Measurements from ENCODE around the gene CENPK. TPM values are rescaled to one million over a fixed set of nuclear protein-coding genes. Genes with fewer than 3 reads are reported as not detected.

The CENPK gene
- total and polyA plus RNA-seq, 2 experiments from 2014 or later = 17.2 to 23.9 TPM

DNA sequence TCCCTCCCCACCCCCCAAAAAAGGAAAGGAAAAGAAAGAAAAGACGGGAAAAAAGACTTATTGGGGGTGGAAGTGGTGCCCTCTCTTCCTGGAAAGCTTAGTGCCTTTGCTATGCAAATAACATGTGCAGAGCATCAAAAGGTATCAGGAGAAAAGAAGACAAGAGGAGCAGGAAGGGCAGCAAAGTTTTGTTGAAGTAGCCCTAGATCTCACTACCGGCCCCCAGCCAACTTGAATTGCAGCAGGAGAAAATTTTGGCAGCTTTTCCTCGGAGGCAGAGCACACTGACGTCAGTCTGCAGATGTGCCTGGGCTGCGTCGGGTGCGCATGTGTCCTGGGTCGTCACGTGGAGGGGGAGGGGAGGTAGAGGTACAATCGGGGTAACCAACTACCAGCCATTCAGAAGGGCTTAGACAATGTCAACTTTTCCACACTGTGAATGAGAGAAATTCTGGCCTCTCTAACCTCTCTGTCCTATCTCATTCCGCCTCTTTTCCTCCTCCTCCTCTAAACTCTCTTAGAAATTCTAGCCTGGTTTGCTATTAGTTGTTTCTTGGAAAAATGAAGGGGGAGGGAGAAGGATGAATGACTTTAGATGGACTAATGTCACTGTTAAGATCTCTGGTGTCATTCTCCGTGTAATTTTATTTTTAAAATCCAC, 81.2 kb downstream of the CENPK start, which contains the start of gene ADAMTS6:
TSS of gene ADAMTS6 (minus strand) at position 286 of the 661 bp plus-strand sequence. CDS start 8,247 bp downstream, outside the sequence.
- Histone ChIP-seq H3K27ac (peak within 1 kb of the TSS; percentile 96), H3K4me3 (peak within 1 kb of the TSS; percentile 99), H3K79me2 (ENCODE audit: insufficient read depth) (peaks cover 48% of the 10 kb centered on the region), H3K9me3 (ENCODE audit: low read depth) (no peaks in the 10 kb centered on the region), H3K36me3 (ENCODE audit: low read depth) (no peaks in the 10 kb centered on the region), H3K9ac (peak within 1 kb of the TSS; percentile 92), H3K27me3 (replicated peaks; ENCODE audit: insufficient read depth) (no peaks in the 10 kb centered on the region), H4K20me1 (ENCODE audit: insufficient read depth) (no peaks in the 10 kb centered on the region), H2AFZ (peak within 1 kb of the TSS; percentile 77), H3K9me2 (ENCODE audit: insufficient read depth) (no peaks in the 10 kb centered on the region), H3F3A (ENCODE audit: insufficient read depth) (peaks cover 44% of the 10 kb centered on the region), H3K4me2 (ENCODE audit: unreplicated experiment) (peak within 1 kb of the TSS; percentile 100), H3K4me1 (ENCODE audit: insufficient read depth) (peaks cover 32% of the 10 kb centered on the region)
- WGBS, 2 experiments (ENCODE audit: low coverage in 1 of 2, low lambda C conversion rate in 2 of 2, missing lambda C conversion rate in 2 of 2) = 0 to 1% methylated on average over 12 of the region's 12 CpGs
- in situ Hi-C loops (cut with MboI) = loop anchor here (5.0 to 25.0 kb wide), 4 partner anchors 387 to 844 kb away; no protein-coding TSS in a partner anchor
- peak; percentile 100 for DNase-seq
- TF ChIP-seq EZH2 (IDR thresholded peaks at IDR 0.05; ENCODE audit: insufficient read depth, poor library complexity, severe bottlenecking) (no peak), EZH2phosphoT487 (IDR thresholded peaks at IDR 0.05; ENCODE audit: insufficient read depth, low read depth) (no peak)

DNA sequence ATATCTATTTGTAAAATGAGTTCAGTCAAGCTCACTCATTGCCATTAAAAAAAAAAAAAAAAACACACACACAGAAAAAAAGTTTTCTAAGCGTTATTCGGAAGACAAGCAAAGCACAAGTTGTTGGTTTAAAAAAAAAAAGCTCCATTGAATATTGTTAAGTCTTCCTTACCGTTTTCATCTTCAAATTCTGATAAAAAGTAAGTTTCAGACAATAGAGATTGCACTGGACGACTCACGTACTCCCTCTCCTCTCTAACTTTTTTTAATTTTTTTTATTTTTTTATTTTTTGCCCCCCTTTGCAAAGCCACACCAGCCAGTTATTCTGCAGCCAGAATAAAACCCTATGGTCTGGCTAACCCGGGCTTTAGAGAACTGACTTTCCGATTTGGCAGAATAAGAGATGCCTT, 81.8 kb downstream of the CENPK start:
- Histone ChIP-seq H3K9me2 (ENCODE audit: insufficient read depth) (no peaks in the 10 kb centered on the region), H3K36me3 (ENCODE audit: low read depth) (no peaks in the 10 kb centered on the region), H3K27ac (peak overlapping the region; percentile 96), H3K9me3 (ENCODE audit: low read depth) (no peaks in the 10 kb centered on the region), H3K9ac (peak overlapping the region; percentile 92), H2AFZ (peak overlapping the region; percentile 67), H3F3A (ENCODE audit: insufficient read depth) (peaks cover 44% of the 10 kb centered on the region), H3K27me3 (replicated peaks; ENCODE audit: insufficient read depth) (no peaks in the 10 kb centered on the region), H3K4me2 (ENCODE audit: unreplicated experiment) (peak overlapping the region; percentile 100), H4K20me1 (ENCODE audit: insufficient read depth) (no peaks in the 10 kb centered on the region), H3K79me2 (ENCODE audit: insufficient read depth) (peaks cover 54% of the 10 kb centered on the region), H3K4me3 (peak overlapping the region; percentile 99), H3K4me1 (ENCODE audit: insufficient read depth) (peaks cover 32% of the 10 kb centered on the region)
- no peak for TF ChIP-seq EZH2phosphoT487 (IDR thresholded peaks at IDR 0.05; ENCODE audit: insufficient read depth, low read depth)
- no peak for TF ChIP-seq EZH2 (IDR thresholded peaks at IDR 0.05; ENCODE audit: insufficient read depth, poor library complexity, severe bottlenecking)
- WGBS, 2 experiments (ENCODE audit: low coverage in 1 of 2, low lambda C conversion rate in 2 of 2, missing lambda C conversion rate in 2 of 2) = 0 to 1% methylated on average over 7 of the region's 7 CpGs
- DNase-seq = peak; percentile 44
- in situ Hi-C loops (cut with MboI) = loop anchor here (5.0 to 25.0 kb wide), 4 partner anchors 386 to 844 kb away; no protein-coding TSS in a partner anchor

DNA sequence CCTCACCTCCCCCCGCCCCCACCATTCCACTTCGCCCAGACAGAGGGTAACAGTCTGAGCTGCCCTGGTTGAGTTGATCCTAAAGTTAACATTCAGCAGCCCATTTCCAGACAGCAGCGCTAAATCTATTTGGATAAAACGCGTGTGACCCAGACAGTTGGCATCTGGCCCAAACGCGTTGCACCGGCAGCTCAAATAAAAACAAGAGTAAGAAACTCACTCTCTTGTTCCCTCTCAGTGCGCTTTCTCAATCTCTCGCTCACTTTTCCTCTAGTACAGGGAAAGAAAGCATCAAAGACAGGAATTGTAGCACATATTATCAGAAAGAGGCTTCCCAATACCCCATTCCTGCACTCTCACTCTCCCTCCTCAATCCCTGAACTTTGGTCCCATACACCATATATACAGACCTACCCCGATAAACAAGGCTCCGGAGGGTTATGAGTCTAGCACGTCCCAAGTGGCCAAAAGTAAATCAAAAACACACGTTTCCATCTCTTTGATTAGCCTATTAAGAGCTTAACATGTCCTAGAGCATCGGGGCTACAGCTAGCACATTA, 82.6 kb downstream of the CENPK start:
- Histone ChIP-seq H3K4me3 (peak overlapping the region; percentile 99), H3K79me2 (ENCODE audit: insufficient read depth) (peaks cover 62% of the 10 kb centered on the region), H3K27ac (peak overlapping the region; percentile 96), H3K36me3 (ENCODE audit: low read depth) (no peaks in the 10 kb centered on the region), H3K4me1 (ENCODE audit: insufficient read depth) (peaks cover 33% of the 10 kb centered on the region), H3K9ac (peak overlapping the region; percentile 92), H3K4me2 (ENCODE audit: unreplicated experiment) (peak overlapping the region; percentile 100), H3K9me3 (ENCODE audit: low read depth) (no peaks in the 10 kb centered on the region), H4K20me1 (ENCODE audit: insufficient read depth) (no peaks in the 10 kb centered on the region), H3K9me2 (ENCODE audit: insufficient read depth) (no peaks in the 10 kb centered on the region), H3K27me3 (replicated peaks; ENCODE audit: insufficient read depth) (no peaks in the 10 kb centered on the region), H3F3A (ENCODE audit: insufficient read depth) (peaks cover 44% of the 10 kb centered on the region), H2AFZ (peak overlapping the region; percentile 67)
- in situ Hi-C loops (cut with MboI) = loop anchor here (5.0 to 25.0 kb wide), 4 partner anchors 386 to 843 kb away; no protein-coding TSS in a partner anchor
- TF ChIP-seq EZH2 (IDR thresholded peaks at IDR 0.05; ENCODE audit: insufficient read depth, poor library complexity, severe bottlenecking) (no peak), EZH2phosphoT487 (IDR thresholded peaks at IDR 0.05; ENCODE audit: insufficient read depth, low read depth) (no peak)
- DNase-seq = peak; percentile 84
- 0 to 1% methylated on average over 15 of the region's 15 CpGs for WGBS, 2 experiments (ENCODE audit: low coverage in 1 of 2, low lambda C conversion rate in 2 of 2, missing lambda C conversion rate in 2 of 2)

DNA sequence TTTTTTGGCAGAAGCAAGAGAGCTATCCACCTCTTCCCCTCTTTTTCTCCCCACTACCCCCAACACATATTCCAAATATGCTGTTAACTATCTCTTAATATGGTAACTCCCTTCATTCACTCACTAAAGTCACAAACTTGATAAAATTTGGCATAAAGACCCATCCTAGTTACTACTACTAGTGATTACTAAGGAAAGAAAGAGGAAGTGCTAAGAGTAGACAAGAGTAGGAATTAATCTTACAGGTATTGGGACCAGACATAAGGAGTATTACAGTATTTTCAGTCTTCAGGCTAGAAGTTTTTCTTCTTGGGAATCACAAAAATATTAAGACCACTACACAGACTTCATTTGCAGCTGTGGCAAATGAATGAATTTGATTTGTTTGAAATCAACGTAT, 83.4 kb downstream of the CENPK start:
- H3K27me3 ChIP-seq (replicated peaks; ENCODE audit: insufficient read depth) = no peaks in the 10 kb centered on the region
- no peaks in the 10 kb centered on the region for H3K9me2 ChIP-seq (ENCODE audit: insufficient read depth)
- H3F3A ChIP-seq (ENCODE audit: insufficient read depth) = peaks cover 44% of the 10 kb centered on the region
- TF ChIP-seq EZH2 (IDR thresholded peaks at IDR 0.05; ENCODE audit: insufficient read depth, poor library complexity, severe bottlenecking) (no peak), EZH2phosphoT487 (IDR thresholded peaks at IDR 0.05; ENCODE audit: insufficient read depth, low read depth) (no peak)
- 0% methylated on average over 1 of the region's 1 CpG for WGBS, 2 experiments (ENCODE audit: low coverage in 1 of 2, low lambda C conversion rate in 2 of 2, missing lambda C conversion rate in 2 of 2)
- no peaks in the 10 kb centered on the region for H3K36me3 ChIP-seq (ENCODE audit: low read depth)
- in situ Hi-C loops (cut with MboI) = loop anchor here (25.0 kb wide), 1 partner anchor 842 kb away; no protein-coding TSS in a partner anchor
- H4K20me1 ChIP-seq (ENCODE audit: insufficient read depth) = no peaks in the 10 kb centered on the region
- peak overlapping the region; percentile 67; the same call in 1 of the 2 replicates for H2AFZ ChIP-seq
- H3K27ac ChIP-seq = peak overlapping the region; percentile 96
- DNase-seq = no peak
- peak overlapping the region; percentile 92 for H3K9ac ChIP-seq
- peak overlapping the region; percentile 100 for H3K4me2 ChIP-seq (ENCODE audit: unreplicated experiment)
- no peaks in the 10 kb centered on the region for H3K9me3 ChIP-seq (ENCODE audit: low read depth)
- H3K4me1 ChIP-seq (ENCODE audit: insufficient read depth) = peaks cover 42% of the 10 kb centered on the region
- H3K79me2 ChIP-seq (ENCODE audit: insufficient read depth) = peaks cover 70% of the 10 kb centered on the region
- H3K4me3 ChIP-seq = peak overlapping the region; percentile 99
